Suprapubic skin (tissue), 3 donors: ENCODE results near the gene RPRD1B.

Source experiments
- CTCF ChIP-seq, 2 donors: fragments of 200-600 bp in 1 of 2; fragments of 450-650 bp in 1 of 2; sonication (generic) in 1 of 2; IDR thresholded peaks; one replicate each; pipeline ENCODE4 v1.5.1; 2016 to 2019; ENCODE audit warnings: antibody characterized with exemption in 2 of 2, mild to moderate bottlenecking in 1 of 2, moderate library complexity in 1 of 2
- EP300 ChIP-seq: sonication (generic); formaldehyde crosslinking; IDR thresholded peaks from one replicate; pipeline ENCODE4 v1.6.1; 2017; ENCODE audit warnings: antibody characterized with exemption
- POLR2A ChIP-seq, 2 donors: fragments of 450-650 bp; IDR thresholded peaks; one replicate each; pipeline ENCODE4 v1.6.1; 2017; ENCODE audit warnings: antibody characterized with exemption in 2 of 2, mild to moderate bottlenecking in 2 of 2, moderate library complexity in 2 of 2

GRCh38 chr20:38012332-38012731 is 21.2 kb upstream of the RPRD1B start:
- TF ChIP-seq CTCF (IDR thresholded peaks at IDR 0.05) (no peak), POLR2A (IDR thresholded peaks at IDR 0.05) (no peak), EP300 (no peak)
